Hematopoietic multipotent progenitor cell treated with erythropoietin and hydrocortisone succinate and interleukin-3 and kit ligand, for 6 days (in vitro differentiated cells): Measurements from ENCODE around the gene A4GALT.
"Not testable (repeated sequence)": the region's sequence is repeated elsewhere in the genome, so short reads cannot be mapped to it uniquely, and the experiment has no call there.

ENCODE experiments used
- DNase-seq: peaks from one replicate; pipeline ENCODE4 v3.0.0-alpha.2; 2015

Gene A4GALT

DNA sequence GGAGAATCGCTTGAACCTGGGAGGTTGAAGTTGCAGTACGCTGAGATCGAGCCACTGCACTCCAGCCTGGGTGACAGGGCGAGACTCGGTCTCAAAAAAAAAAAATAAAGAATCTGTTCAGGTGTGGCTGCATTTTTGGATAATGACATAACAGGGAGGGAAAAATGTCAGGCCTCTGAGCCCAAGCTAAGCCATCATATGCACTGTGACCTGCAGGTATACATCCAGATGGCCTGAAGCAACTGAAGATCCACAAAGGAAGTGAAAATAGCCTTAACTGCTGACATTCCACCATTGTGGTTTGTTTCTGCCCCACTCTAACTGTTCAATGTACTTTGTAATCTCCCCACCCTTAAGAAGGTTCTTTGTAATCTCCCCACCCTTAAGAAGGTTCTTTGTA lies 19.6 kb upstream of the A4GALT start:
- not testable (repeated sequence) for DNase-seq

DNA sequence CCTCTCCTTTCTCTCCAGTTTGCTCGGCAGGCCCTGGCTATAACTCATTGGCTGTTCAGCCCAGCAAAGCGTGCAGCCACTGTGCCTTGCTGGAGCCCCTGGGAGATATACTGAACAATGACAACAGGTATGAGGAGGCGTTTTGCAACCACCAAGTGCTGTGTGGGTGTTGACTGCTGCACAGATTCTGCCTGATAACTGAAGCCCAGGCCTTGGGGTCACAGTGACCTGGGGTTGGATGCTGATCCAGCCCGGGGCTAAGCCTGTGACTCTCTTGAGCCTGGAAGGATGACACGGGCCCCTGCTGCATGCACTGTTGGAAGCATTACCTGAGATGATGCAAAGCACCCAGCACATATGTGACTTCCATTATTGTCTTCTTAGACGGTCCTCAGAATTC lies 13.7 kb upstream of the A4GALT start:
- DNase-seq: no peak

DNA sequence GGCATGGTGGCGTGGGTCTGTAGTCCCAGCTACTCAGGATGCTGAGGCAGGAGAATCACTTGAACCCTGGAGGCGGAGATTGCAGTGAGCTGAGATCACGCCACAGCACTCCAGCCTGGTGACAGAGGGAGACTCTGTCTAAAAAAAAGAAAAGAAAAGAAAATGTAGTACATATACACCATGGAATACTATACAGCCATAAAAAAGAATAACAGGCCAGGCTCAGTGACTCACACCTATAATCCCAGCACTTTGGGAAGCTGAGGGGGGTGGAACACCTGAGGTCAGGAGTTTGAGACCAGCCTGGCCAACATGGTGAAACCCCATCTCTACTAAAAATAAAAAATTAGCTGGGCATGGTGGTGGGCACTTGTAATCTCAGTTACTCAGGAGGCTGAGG lies 12.7 kb upstream of the A4GALT start:
- DNase-seq: not testable (repeated sequence)

DNA sequence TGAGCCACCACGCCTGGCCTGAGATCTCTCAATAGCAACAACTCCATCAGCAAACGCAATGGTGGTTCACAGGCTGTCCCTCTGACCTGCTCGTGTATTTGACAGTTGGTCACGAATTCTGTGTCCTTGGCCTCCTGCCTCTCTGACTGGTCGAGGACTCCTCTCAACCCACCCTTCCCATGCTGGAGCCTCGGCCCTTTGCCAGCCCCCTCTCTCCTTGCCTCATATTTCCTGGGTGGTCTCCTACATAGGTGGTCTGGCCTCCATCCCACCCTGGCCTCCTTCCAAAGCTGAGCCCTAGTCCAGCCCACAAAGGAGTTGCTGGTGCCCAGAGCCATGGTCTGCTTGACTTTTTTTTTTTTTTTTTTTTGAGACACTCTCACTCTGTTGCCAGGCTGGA lies 11.4 kb upstream of the A4GALT start:
- no peak for DNase-seq

DNA sequence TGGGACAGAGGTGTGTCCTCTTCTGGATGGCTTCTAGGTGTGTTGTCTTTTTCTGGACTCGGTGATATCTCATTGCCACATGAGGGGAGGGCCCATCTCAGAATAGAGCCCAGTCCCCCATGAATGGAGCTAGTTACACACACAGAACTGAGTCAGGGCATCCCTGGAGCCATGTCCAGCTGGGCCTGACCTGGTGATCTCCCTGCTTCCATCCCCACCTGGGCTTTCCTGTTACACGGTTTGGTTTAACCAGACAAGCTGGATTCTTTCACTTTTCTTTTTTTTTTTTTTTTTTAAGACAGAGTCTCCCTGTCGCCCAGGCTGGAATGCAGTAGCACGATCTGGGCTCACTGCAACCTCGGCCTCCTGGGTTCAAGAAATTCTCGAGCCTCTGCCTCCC lies 6.1 kb upstream of the A4GALT start:
- DNase-seq: no peak

DNA sequence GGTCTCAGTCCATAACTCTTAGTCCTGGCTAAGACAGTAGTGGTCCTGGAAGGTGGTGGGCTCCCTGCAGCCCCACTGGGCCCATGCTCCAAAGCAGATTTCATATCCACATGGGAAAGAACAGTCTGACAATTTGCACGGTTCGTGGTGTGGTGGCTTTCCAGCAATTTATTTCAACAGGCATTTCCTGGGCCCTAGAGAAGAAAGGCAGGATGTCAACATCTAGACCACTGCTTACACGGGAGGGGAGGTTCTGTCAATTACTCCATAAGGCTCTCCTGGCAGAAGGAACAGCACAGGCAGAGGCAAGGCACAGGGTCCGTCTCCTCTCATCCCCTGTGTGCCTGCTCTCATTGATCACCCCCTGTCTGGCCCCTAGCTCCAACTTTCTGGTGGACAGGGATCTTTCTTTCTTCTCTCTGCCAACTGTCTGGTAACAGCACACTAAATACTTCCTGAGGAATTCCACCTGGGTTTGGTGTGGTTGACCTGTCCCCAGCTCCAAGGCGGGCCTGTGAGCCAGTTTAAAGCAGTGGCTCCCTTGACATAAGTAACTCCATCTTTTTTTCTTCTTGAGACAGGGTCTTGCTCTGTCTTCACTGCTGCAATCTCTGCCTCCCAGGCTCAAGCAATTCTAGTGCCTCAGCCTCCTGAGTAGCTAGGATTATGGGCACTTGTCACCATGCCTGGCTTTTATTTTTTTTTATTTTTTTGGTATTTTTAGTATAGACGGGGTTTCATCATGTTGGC lies 5.1 kb upstream of the A4GALT start:
- no peak for DNase-seq

DNA sequence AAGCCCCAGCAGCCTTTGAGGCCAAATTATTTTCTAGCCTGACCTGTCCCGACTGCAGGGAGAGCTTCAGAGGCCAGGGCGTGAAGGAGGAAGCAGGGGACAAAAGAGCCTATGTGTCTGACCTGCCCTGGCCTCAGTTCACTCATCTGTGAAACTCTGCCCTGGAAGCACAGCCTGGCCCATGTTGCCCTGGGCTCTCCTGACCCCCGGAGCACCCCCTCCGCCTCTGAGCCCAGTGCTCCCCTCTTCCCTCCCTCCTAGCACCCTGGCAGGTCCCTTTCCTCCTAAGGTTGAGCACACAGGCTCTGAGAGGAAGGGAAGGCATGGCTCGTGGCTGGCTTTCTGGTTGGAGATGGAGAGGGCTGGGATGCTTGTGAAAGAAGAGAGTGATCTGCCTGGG lies 3.4 kb upstream of the A4GALT start:
- DNase-seq: no peak

DNA sequence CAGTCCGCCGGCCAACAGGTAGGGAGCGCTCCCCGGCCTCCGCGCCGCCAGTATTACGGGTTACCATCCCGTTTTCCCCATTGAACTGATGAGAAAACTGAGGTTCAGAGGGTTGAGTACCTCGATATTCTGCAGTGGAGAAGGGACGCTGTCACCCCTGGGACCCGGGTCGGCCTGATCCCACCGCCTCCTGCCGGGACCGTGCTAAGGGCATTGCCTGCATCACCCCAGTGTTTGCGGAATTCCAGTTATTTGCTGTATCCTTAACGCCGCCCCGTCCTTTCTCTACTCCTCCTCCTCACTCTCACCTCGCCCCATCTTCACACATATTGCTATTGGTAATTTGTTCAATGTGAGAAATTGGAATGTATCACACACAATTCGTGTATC lies 370 bp upstream of the A4GALT start:
- no peak for DNase-seq

DNA sequence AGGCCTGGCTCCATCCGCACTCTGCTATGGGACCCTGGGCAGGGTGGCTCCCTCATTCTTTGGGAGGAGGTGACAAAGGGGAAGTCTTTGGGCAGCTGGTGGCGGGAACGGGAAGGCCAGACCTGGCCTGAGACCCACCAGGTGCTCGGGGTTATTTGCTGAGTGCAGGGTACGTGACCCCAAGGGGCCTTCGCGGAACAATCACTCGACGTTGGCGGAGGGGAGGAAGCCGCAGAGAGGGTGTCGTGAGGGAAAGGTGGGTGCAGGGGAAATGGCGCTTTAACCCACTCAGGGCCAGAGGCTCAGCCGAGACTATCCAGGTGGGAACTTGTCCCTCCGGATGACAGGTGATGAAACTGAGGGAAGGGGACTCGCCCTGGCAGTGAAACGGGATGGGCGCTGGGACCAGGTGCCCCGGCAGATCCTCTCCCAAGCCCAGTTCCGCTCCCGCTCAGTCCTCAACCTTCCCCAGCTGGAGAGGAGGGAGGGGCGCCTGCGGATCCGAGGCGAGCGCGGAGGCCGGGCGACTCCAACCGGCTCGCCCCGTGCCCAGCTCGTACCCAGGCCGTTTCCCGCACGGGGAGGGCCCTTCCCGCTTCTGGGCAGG lies 911 bp downstream of the A4GALT start:
- DNase-seq: no peak

DNA sequence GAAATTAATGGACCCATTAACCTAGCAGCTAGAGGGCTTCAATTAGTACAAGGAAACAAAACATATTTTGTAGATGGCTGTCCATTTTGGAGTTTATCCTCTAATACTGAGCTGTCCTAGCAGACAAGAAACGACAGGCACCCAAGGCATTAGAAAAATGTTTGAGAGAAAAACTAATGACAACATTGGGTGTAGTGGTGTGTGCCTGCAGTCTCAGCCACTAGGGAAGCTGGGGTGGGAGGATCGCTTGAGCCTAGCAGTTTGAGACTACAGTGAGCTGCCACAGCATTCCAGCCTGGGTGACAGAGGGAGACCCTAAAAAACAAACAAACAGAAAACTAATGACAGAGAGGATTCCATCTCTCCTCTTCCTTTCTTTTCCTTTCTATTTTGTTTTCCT lies 1.5 kb downstream of the A4GALT start:
- peak; percentile 72 for DNase-seq

DNA sequence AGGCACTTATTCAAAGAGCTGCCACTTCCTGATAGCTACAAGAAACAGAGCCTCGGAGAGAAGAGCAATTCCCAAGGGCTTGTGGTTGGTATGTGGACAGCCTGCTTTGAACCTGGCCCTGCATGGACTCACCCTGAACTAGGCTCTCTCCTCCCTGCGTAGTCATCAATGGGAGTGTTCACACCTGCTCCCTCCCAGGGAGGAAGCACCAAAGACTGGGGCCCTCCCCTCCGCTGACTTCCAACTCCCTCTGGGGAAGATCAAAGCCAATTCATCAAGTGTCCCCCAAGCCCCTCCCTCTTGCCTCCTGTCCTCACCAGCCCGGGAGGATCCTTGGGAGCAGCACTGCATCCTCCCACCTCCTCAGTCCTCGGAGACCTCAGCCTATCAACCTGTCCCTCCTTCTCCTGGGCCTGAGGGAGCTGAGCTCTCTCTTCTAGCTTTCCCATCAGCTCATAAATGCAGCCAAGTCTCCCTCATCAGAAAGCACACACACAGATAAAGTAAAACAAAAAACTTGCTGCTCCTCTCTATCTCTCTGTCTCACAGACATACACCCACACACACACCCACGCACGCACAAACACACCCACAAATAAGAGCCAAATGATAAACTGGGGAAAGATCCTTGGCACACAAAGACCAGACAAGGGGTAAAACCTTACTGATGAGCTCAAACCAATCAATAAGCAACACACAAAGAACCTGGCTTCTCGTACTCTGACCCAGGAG lies 3.3 kb downstream of the A4GALT start:
- DNase-seq: peak; percentile 86

DNA sequence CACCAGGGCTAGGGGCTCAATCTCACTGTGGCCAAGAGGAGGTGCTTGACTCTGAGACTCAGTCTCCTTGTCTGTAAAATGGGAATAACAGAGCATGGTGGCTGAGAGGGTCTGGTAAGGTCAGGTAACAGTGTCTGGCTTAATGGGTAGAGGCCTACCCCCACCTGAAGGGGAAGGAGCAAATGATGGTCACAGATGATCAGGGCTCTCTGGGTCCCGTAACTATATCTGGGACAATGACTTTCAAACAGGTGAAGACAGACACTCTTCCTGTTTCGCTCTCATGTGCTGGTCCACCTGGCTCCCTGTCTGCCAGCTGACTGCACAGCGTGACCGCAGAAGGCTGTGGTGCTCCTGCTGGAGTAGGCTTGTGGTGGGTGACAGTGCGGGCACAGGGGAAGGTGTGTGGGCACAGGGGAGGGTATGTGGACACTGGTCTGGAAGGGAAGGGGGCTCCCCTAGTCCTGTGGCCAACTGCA lies 4.0 kb downstream of the A4GALT start:
- DNase-seq: no peak

DNA sequence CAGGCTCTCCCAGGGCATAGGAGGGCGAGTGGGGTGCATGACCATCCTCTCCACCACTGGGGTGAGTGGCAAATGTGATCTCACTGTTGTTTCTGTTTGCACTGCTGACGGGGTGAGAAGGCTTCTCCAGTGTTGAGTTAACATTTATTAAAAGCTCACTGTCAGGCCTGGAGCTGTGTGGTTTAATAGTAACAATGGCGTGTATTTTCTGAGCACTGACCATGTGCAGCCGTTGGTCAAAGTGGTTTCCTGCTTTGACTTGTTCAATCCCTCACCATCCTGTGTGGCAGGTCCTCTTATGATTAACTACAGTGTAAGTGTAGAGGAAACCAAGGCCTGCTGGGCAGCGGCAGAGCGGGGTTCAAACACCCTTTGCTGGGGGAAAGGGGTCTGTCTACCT lies 4.4 kb downstream of the A4GALT start:
- DNase-seq: no peak

DNA sequence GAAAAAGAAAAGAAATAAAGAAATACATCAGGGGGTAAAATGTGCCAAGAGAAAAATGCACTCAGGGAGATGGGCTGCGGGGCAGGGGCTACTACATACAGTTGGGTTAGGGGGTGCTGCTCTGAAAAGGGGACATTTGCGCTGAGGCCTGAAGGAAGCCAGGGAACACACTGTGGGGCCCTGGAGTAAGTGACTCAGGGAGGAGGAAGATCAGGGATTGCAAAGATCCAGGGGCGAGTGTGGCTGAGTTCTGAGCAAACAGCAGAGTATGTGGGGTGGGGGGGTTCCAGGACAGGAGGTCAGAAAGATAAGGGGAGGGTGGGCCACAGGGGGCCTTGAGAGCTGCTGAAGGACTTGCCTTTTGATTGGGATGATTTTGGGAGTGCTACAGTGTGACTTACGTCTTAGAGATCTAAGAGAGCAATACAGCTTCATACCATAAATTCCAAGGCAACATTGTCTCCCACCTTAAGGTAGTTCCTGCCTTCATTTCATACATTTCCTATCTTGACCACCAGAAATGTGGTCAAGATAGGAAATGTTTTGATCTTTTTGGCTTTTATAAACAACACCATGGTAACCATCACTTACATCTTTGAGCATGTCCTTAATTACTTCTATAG lies 5.8 kb downstream of the A4GALT start:
- DNase-seq: peak; percentile 72

DNA sequence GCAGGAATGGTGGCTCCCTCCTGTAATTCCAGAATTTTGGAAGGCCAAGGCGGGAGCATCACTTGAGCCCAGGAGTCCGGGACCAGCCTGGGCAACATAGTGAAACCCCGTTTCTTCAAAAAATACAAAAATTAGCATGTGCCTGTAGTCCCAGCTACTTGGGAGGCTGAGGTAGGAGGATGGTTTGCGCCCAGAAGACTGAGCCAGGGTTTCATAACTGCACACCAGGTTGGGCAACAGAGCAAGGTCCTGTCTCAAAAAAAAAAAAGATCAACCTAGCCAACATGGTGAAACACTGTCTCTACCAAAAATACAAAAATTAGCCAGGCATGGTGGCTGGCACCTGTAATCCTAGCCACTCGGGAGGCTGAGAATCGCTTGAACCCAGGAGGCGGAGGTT lies 6.4 kb downstream of the A4GALT start:
- no peak for DNase-seq

DNA sequence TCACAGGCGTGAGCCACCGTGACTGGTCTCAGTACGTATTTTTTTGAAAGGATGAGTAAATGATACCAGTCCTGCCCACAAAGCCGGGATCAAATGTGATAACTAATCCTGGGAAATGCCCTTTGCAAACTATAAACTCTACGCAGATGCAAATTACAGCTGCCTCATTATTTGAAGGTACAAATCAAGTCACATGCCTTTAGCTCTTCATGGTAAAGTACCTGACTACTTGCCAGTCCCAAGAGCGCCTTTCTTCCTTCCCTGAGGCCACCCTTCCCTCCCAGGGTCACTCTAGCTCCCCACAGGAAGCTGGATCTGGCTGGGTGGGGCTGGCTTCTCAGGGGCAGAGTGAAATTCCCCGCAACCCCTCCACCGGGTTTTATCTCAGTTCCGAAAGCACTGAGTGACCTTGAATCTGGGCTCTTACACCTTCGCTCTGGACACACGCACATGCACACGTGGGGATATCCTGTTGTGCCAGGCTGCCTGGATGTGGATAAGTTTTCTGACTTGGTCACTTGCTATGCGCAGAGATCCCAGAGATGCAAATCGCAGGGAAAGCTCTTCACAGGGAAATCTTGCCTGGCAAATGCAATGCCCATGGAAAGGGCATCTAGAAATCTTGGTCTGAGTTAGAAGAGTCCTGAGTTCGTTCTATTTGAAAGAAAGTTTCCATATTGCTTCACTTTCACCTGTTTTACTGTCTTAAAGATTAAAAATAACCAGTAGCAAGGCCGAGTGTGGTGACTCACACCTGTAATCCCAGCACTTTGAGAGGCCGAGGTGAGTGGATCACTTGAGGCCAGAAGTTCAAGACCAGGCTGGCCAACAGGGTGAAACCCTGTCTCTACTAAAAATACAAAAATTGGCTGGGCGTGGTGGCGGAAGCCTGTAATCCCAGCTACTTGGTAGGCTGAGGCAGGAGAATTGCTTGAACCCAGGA lies 8.5 kb downstream of the A4GALT start:
- DNase-seq: no peak

DNA sequence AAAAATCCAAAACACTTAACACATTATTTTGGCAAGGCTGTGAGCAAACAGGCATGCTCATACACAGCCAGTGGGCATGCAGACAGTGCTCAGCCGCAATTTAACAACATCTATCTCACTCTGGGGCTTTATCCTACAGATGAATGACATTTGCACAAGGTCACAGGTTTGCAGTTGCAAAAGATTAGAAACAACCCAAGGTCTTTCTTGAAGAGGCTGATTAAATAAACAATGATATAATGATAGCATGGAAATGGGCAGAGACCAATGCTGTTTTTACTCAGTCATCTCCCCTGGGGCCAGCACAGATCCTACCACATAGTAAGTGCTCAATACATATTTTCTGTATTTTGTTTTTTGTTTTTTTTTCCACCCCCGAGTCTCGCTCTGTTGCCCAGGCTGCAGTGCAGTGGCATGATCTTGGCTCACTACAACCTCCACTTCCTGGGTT lies 9.4 kb downstream of the A4GALT start:
- no peak for DNase-seq

DNA sequence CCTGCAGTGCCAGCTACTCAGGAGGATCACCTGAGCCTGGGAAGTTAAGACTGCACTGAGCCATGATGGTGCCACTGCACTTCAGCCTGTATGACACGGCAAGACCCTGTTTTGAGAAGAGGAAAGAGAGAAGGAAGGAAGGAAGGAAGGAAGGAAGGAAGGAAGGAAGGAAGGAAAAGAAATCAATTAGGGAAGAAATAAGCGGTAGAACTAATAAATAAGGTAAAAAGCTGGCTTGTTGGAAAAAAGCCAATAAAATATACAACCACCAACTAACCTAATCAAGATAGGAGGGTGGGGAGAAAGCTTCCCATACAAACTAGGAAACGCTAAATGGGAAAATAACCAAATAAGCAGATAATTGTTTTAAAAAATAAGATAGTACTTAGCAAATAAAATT lies 12.3 kb downstream of the A4GALT start:
- DNase-seq: peak; percentile 52

DNA sequence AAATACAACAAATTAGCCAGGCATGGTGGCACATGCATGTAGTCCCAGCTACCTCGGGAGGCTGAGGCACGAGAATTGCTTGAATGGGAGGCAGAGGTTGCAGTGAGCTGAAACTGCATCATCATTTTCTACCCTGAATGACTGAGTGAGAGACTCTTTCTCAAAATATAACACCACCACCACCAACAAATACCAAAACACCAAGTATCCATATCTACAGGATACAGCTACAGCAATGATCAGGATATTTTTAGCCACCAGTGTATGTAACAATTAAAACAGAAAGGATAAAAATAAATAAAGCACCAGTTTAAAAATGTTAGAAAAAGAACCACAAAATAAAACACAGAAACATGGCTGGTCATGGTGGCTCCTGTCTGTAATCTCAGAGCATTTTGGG lies 13.2 kb downstream of the A4GALT start:
- DNase-seq: no peak

DNA sequence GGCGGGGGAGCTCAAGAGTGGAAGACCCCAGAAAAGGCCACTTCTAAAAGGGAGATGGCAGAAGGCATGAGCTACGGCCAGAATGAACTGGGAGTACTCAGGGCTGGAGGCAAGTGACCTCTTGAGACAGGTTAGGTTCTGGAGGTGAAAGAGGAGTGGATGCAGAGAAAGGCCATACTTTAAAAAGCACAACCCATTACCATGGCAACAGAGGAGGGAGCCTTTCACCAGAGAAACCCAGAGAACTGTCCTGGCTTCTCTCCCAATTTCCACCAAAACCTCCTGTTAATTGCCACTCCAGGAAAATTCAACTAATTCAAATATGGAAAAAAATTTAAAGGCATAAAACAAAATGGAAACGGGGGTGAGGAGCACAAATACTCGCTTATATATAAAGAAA lies 15.8 kb downstream of the A4GALT start:
- no peak for DNase-seq

DNA sequence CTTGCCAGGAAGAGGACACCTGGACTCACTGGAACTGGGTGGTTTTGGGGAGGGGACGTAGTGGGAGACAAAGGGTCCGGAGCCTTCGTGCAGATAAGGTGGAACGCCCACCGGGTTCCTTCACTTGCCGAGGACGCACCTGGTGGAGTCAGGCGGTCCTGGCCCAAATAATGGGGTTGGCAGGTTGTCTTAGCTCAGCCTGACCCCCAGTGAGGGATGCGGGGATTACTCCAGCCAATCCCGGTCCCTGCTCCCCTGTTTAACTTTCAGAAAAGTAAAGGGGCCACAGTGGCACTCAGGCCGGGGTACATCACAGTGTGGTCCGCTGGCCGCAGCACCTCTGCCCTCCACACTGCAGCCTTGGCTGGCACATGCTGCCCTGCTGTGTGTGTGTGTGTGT lies 18.0 kb downstream of the A4GALT start:
- no peak for DNase-seq

DNA sequence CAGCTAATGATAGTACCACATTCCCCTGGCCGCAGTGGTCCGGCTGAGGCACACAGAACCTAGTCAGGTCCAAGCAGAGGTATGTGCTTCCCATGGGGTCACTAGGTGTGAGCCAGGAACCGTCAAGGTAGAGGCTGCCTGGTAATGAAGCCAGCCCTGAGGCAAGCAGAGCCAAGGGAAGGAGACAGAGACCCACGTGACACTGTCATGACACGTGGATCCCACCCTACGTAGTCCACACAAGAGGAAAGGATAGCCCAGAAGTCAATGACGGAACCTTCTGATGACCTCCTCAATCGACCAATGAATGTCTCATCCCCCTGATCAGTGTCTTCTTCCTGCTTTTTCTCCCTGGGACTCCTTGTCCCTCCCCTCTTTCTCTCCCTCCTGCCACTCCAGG lies 19.0 kb downstream of the A4GALT start:
- DNase-seq: no peak
